DOHH2 (cell line): Measurements from ENCODE around the gene CLDN14.

ENCODE experiments used
- H3F3A ChIP-seq: fragments of 200-600 bp; sonication (generic), shearing (Covaris generic); 2 replicates; pipeline ENCODE4 v1.6.0; 2016; ENCODE audit warnings: antibody characterized with exemption, mild to moderate bottlenecking; ENCODE audit not compliant: control insufficient read depth, insufficient read depth
- H3K27ac ChIP-seq: fragments of 200-600 bp; sonication (generic); 2 replicates; pipeline ENCODE4 v1.5.1; 2014; ENCODE audit warnings: low read depth, mild to moderate bottlenecking, low read length, moderate library complexity
- H3K27me3 ChIP-seq: fragments of 200-600 bp; sonication (generic); 2 replicates; pipeline ENCODE4 v1.6.1; 2014; ENCODE audit warnings: mild to moderate bottlenecking, low read length, mixed read lengths; ENCODE audit not compliant: control insufficient read depth
- H3K36me3 ChIP-seq: fragments of 200-600 bp; sonication (generic); 2 replicates; pipeline ENCODE4 v1.6.1; 2014; ENCODE audit warnings: mild to moderate bottlenecking, low read length, moderate library complexity, mixed read lengths; ENCODE audit not compliant: control insufficient read depth
- H3K4me1 ChIP-seq: fragments of 200-600 bp; sonication (generic); 2 replicates; pipeline ENCODE4 v1.6.1; 2014; ENCODE audit warnings: mild to moderate bottlenecking, low read length, mixed read lengths; ENCODE audit not compliant: control insufficient read depth
- H3K4me2 ChIP-seq: fragments of 200-600 bp; sonication (generic); 2 replicates; pipeline ENCODE4 v1.6.0; 2014; ENCODE audit warnings: mild to moderate bottlenecking, low read length, moderate library complexity
- H3K4me3 ChIP-seq: fragments of 200-600 bp; sonication (generic); 2 replicates; pipeline ENCODE4 v1.5.1; 2014; ENCODE audit warnings: mild to moderate bottlenecking, low read length, mixed read lengths
- H3K79me2 ChIP-seq: fragments of 200-600 bp; sonication (generic); 2 replicates; pipeline ENCODE4 v1.6.1; 2014; ENCODE audit warnings: mild to moderate bottlenecking, low read length, mixed read lengths; ENCODE audit not compliant: control insufficient read depth
- H3K9me2 ChIP-seq: fragments of 200-600 bp; sonication (generic); replicated peaks from 2 replicates; pipeline ENCODE4 v1.6.1; 2014; ENCODE audit warnings: mild to moderate bottlenecking, low read length, mixed read lengths; ENCODE audit not compliant: control insufficient read depth
- H3K9me3 ChIP-seq: fragments of 200-600 bp; sonication (generic); 2 replicates; pipeline ENCODE4 v1.6.1; 2014; ENCODE audit warnings: antibody characterized with exemption, low read length, mixed read lengths; ENCODE audit not compliant: control insufficient read depth, insufficient read depth
- H4K20me1 ChIP-seq: fragments of 200-600 bp; sonication (generic); 2 replicates; pipeline ENCODE4 v1.6.0; 2014; ENCODE audit warnings: low read depth, mild to moderate bottlenecking, antibody characterized with exemption, low read length, moderate library complexity; ENCODE audit not compliant: control insufficient read depth, insufficient read depth
- EZH2phosphoT487 ChIP-seq: fragments of 200-600 bp; sonication (generic); IDR thresholded peaks from 2 replicates; pipeline ENCODE4 v1.6.1; 2017; ENCODE audit warnings: borderline replicate concordance, mild to moderate bottlenecking, antibody characterized with exemption, low read length, moderate library complexity, mixed read lengths
- TF ChIP-seq, protein P1 (sequence below): fragments of 200-600 bp; sonication (generic); IDR thresholded peaks from one replicate; pipeline ENCODE4 v1.5.1; 2014; ENCODE audit warnings: antibody characterized with exemption, mild to moderate bottlenecking, low read depth, low read length; ENCODE audit not compliant: poor library complexity, severe bottlenecking

The CLDN14 gene

DNA sequence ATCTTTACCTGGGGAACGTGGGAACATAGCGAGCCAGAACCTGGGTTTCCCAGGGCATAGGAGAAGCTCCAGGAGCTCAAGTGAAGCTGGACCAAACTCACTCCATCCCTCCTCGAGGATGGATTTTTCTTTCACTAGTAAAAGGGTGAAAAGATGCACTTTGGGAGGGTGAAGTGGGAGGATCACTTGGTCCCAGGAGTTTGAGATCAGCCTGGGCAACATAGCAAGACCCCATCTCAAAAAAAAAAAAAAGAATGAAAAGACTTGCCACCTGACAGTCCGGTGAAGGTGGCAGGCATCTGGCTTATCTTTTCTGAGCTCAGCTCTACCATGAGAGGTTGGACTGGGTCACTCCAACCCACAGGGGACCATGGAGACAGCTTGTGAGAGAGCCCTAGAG is 52.4 kb downstream of the CLDN14 start:
- peaks cover 11% of the 10 kb centered on the region for H3K27me3 ChIP-seq

DNA sequence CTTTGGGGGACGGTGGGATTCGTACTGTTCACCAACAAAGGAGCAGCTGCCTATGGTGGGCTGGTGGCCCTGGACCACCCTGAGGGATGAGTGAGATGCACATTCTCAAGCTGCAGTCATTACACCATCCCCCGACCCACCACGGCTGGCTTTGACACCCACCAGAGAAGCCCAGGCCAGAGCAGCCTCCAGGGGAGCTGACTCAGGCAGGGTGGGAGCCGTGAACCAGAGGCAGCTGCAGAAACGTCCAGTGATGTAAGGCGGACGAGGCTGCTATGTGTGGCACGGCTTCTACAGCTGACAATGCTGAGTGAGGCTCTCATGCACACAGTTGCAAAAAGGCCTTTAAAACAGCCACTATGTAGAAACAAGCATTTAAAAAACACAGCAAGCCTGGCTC is 54.6 kb downstream of the CLDN14 start:
- Histone ChIP-seq H3K79me2 (no peaks in the 10 kb centered on the region), H3K9me3 (no peaks in the 10 kb centered on the region), H4K20me1 (0 out of 2 replicates have a peak, but pooled peaks cover 5% of the 10 kb centered on the region), H3K4me3 (no peak overlapping the region), H3K27me3 (peaks cover 7% of the 10 kb centered on the region), H3K9me2 (no peaks in the 10 kb centered on the region), H3K4me1 (no peaks in the 10 kb centered on the region), H3K36me3 (no peaks in the 10 kb centered on the region), H3F3A (no peaks in the 10 kb centered on the region), H3K4me2 (no peak overlapping the region), H3K27ac (no peak overlapping the region)
- no peak for TF ChIP-seq EZH2phosphoT487
- TF ChIP-seq, protein P1, sequence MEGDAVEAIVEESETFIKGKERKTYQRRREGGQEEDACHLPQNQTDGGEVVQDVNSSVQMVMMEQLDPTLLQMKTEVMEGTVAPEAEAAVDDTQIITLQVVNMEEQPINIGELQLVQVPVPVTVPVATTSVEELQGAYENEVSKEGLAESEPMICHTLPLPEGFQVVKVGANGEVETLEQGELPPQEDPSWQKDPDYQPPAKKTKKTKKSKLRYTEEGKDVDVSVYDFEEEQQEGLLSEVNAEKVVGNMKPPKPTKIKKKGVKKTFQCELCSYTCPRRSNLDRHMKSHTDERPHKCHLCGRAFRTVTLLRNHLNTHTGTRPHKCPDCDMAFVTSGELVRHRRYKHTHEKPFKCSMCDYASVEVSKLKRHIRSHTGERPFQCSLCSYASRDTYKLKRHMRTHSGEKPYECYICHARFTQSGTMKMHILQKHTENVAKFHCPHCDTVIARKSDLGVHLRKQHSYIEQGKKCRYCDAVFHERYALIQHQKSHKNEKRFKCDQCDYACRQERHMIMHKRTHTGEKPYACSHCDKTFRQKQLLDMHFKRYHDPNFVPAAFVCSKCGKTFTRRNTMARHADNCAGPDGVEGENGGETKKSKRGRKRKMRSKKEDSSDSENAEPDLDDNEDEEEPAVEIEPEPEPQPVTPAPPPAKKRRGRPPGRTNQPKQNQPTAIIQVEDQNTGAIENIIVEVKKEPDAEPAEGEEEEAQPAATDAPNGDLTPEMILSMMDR = no peak

More for the DNA sequence above, 52.4 kb downstream of the CLDN14 start:
- TF ChIP-seq, protein P1 = no peak
- TF ChIP-seq EZH2phosphoT487 = no peak
- Histone ChIP-seq H3K27ac (no peak overlapping the region), H3K4me1 (no peaks in the 10 kb centered on the region), H3K9me2 (no peaks in the 10 kb centered on the region), H3F3A (no peaks in the 10 kb centered on the region), H3K4me3 (no peak overlapping the region), H3K4me2 (no peak overlapping the region), H4K20me1 (no peaks in the 10 kb centered on the region), H3K9me3 (no peaks in the 10 kb centered on the region), H3K36me3 (no peaks in the 10 kb centered on the region), H3K79me2 (no peaks in the 10 kb centered on the region)

DNA sequence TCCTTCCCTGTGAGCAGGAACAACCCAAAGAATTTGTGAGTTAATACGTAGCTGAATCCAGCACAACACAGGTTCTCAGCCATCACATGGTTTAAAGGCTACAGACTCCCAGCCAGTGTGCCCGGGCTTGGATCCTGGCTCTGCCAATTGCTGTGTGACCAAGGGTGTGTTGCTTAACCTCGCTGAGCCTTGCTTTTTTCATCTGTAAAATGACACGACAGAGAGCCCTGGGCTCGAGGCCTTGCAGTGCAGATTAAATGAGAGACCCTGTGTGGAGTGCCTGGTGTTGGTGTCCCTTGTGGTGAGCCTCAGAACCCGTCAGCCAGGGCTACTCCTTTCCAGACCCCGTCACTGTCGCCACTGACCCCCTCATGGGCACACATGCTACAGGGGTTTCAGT is 55.3 kb downstream of the CLDN14 start:
- Histone ChIP-seq H3K4me2 (no peak overlapping the region), H4K20me1 (0 out of 2 replicates have a peak, but pooled peaks cover 5% of the 10 kb centered on the region), H3K79me2 (no peaks in the 10 kb centered on the region), H3K27me3 (no peaks in the 10 kb centered on the region), H3K9me2 (no peaks in the 10 kb centered on the region), H3F3A (no peaks in the 10 kb centered on the region; the same call in 1 of the 2 replicates), H3K36me3 (no peaks in the 10 kb centered on the region; the same call in 1 of the 2 replicates), H3K9me3 (no peaks in the 10 kb centered on the region), H3K4me1 (no peaks in the 10 kb centered on the region), H3K4me3 (no peak overlapping the region), H3K27ac (no peak overlapping the region)
- TF ChIP-seq, protein P1 = no peak
- TF ChIP-seq EZH2phosphoT487 = no peak
